ENCODE data around the gene TRAF3. TPM values are rescaled to one million over a fixed set of nuclear protein-coding genes. Genes with fewer than 3 reads are reported as not detected.
"Not testable (repeated sequence)": the region's sequence is repeated elsewhere in the genome, so short reads cannot be mapped to it uniquely, and the experiment has no call there.

Gene TRAF3
- polyA plus RNA-seq, 1 donor, result 13.1 TPM

GRCh38 chr14:102830474-102831045, 53.3 kb downstream of the TRAF3 start:
- DNase-seq, result no peak

GRCh38 chr14:102831163-102831804, 54.0 kb downstream of the TRAF3 start:
- DNase-seq, result no peak

GRCh38 chr14:102833341-102833740, 56.1 kb downstream of the TRAF3 start:
- no peak for DNase-seq

- no peak for DNase-seq
Observed at GRCh38 chr14:102833991-102834390, 56.7 kb downstream of the TRAF3 start.

GRCh38 chr14:102835959-102836358, 58.7 kb downstream of the TRAF3 start:
- DNase-seq, result no peak

- DNase-seq, result not testable (repeated sequence)
Observed at GRCh38 chr14:102837120-102837519, 59.9 kb downstream of the TRAF3 start.

GRCh38 chr14:102838501-102838900, 61.3 kb downstream of the TRAF3 start:
- DNase-seq, result no peak

GRCh38 chr14:102840115-102840514, 62.9 kb downstream of the TRAF3 start:
- no peak for DNase-seq

GRCh38 chr14:102840771-102841528, 63.7 kb downstream of the TRAF3 start:
- DNase-seq, result no peak

- DNase-seq, result peak; percentile 32
Observed at GRCh38 chr14:102848830-102849525, 71.7 kb downstream of the TRAF3 start.

GRCh38 chr14:102849526-102850379, 72.5 kb downstream of the TRAF3 start:
- peak; percentile 24 for DNase-seq

GRCh38 chr14:102853648-102854047, 76.4 kb downstream of the TRAF3 start:
- no peak for DNase-seq

- no peak for DNase-seq
Observed at GRCh38 chr14:102854091-102854703, 76.9 kb downstream of the TRAF3 start.

GRCh38 chr14:102856179-102856578, 78.9 kb downstream of the TRAF3 start:
- no peak for DNase-seq

GRCh38 chr14:102857444-102857843, 80.2 kb downstream of the TRAF3 start:
- no peak for DNase-seq

GRCh38 chr14:102859911-102860310, 82.7 kb downstream of the TRAF3 start:
- DNase-seq, result no peak

- no peak for DNase-seq
Observed at GRCh38 chr14:102862154-102862773, 85.0 kb downstream of the TRAF3 start.

GRCh38 chr14:102863381-102863780, 86.1 kb downstream of the TRAF3 start:
- no peak for DNase-seq

- not testable (repeated sequence) for DNase-seq
Observed at GRCh38 chr14:102865916-102866315, 88.7 kb downstream of the TRAF3 start.

GRCh38 chr14:102866982-102867761, 89.9 kb downstream of the TRAF3 start:
- DNase-seq, result no peak

All from hindlimb muscle (tissue), 1 donor.